Measurements from ENCODE around the gene ADARB2. TPM values are rescaled to one million over a fixed set of nuclear protein-coding genes. Genes with fewer than 3 reads are reported as not detected.

Gene ADARB2
- total and polyA plus RNA-seq, 4 donors = 0.55 to 0.70 (median 0.59) TPM; not detected in 1

DNA sequence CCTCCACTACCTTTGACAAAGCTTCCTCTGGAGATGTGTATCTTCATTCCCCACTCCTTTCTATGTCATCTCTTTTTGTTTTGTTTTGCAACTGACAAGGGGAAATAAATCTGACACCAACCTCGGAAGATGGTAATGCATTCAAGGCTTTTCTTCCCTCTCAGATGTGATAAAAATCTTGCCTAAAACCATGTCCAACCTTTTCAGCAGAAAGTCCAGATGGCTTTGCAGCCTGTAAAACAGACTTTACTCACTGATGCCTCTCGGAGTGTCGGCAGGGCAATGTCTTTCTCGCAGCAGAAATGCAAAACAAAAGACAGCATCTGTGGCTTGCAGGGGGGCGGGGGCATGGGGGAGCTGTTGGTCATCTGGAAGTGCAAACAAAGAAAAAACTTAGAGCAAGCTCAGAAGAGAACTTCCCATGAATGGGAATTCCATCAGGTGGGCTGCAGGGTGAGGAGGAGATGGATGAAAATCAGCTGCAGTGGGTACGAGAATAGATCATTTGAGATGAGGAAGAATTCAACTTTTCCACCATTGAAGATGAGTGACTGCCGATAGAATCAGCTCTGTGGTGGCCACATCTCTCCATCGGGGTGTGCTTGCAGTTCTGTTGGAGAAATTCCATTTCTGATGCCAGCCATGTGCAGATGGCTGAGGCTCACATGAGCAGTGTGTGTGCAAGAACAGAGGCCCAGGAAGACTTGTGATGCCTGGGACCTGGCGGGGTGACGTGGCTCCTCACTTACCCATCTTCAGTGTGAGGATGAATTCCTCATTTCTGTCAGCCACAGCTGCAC, 443.5 kb downstream of the ADARB2 start (continued):
- TF ChIP-seq CTCF (IDR thresholded peaks at IDR 0.05; ENCODE audit: low read depth, low read length, missing input control) (no peak), JUND (IDR thresholded peaks at IDR 0.05) (no peak)

DNA sequence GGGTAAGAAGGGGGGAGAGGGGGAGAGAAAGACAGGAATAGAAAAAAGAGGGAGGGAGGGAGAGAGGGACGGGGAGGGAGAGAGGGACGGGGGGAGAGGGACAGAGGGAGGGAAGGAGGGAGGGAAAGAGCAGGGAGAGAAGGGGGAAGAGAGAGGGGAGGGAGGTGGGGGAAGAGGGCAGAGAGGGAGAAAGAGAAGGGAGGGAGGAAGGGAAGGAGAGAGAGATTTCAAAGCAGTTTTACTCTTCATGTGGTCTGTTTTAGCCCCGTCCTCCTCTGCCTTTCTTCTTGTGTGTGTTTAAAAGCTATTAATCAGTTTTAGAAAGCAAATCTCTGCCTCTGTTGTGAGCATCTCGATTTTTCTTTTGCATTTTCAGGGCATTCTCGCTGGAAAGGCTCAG, 444.2 kb downstream of the ADARB2 start:
- no peak for TF ChIP-seq HNF4G (IDR thresholded peaks at IDR 0.05)
- TF ChIP-seq SP1 (IDR thresholded peaks at IDR 0.05) = no peak
- H3K9me3 ChIP-seq (ENCODE audit: control insufficient read depth in 4 of 4, low read length in 3 of 4) = peaks cover 0 to 2% (median under 1%) of the 10 kb centered on the region in 4 donors
- H3K36me3 ChIP-seq (ENCODE audit: control insufficient read depth in 4 of 4, insufficient read depth in 3 of 4, low read depth in 1 of 4, low read length in 3 of 4) = no peaks in the 10 kb centered on the region
- H3K27me3 ChIP-seq (ENCODE audit: control insufficient read depth in 4 of 4, insufficient read depth in 4 of 4, low read length in 3 of 4) = peaks cover 0 to 4% (median 2%) of the 10 kb centered on the region in 4 donors
- 22% methylated on average over 5 of the region's 5 CpGs for WGBS
- no peak for DNase-seq (ENCODE audit: low spot score)
- H3K4me1 ChIP-seq (ENCODE audit: control insufficient read depth in 4 of 4, insufficient read depth in 4 of 4, low read length in 3 of 4) = no peaks in the 10 kb centered on the region
- H3K9ac ChIP-seq (ENCODE audit: low read depth in 1 of 2, low read length in 2 of 2) = no peak overlapping the region
- H3K4me3 ChIP-seq (ENCODE audit: low read depth in 1 of 3, low read length in 3 of 3) = no peak overlapping the region
- no peak overlapping the region for H3K27ac ChIP-seq (ENCODE audit: low read depth in 1 of 2, low read length in 2 of 2)

DNA sequence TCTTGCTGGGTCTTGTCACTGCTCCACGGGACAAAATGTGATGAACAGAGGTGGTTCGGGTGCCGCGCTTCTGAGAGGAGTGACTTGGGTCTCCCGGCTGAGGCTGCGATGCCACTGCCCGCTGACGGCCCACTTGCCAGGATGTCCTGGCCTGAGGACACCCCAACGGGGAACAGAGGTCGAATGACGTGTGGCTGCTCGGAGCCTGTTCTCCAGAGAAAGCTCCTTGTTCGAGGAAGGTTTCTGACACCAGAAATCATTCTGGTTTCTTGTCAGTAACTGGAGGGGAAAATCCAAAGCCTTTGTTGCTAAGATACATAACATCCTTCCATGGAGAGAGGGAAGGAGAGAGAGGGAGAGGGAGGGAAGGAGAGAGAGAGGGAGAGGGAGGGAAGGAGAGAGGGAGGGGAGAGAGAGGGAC, 444.7 kb downstream of the ADARB2 start:
- Histone ChIP-seq H3K36me3 (ENCODE audit: control insufficient read depth in 4 of 4, insufficient read depth in 3 of 4, low read depth in 1 of 4, low read length in 3 of 4) (no peaks in the 10 kb centered on the region), H3K9me3 (ENCODE audit: control insufficient read depth in 4 of 4, low read length in 3 of 4) (peaks cover 0 to 2% (median under 1%) of the 10 kb centered on the region in 4 donors), H3K4me3 (ENCODE audit: low read depth in 1 of 3, low read length in 3 of 3) (no peak overlapping the region), H3K9ac (ENCODE audit: low read depth in 1 of 2, low read length in 2 of 2) (no peak overlapping the region), H3K4me1 (ENCODE audit: control insufficient read depth in 4 of 4, insufficient read depth in 4 of 4, low read length in 3 of 4) (no peaks in the 10 kb centered on the region), H3K27ac (ENCODE audit: low read depth in 1 of 2, low read length in 2 of 2) (no peak overlapping the region), H3K27me3 (ENCODE audit: control insufficient read depth in 4 of 4, insufficient read depth in 4 of 4, low read length in 3 of 4) (peaks cover 0 to 4% (median 2%) of the 10 kb centered on the region in 4 donors)
- WGBS = 74% methylated on average over 13 of the region's 13 CpGs
- DNase-seq (ENCODE audit: low spot score) = no peak
- TF ChIP-seq TAF1 (conservative IDR thresholded peaks at IDR 0.05) (no peak), HNF4A (conservative IDR thresholded peaks at IDR 0.05) (no peak), SP1 (IDR thresholded peaks at IDR 0.05) (no peak), FOXA2 (IDR thresholded peaks at IDR 0.05) (no peak), RXRA (IDR thresholded peaks at IDR 0.05) (no peak), JUND (IDR thresholded peaks at IDR 0.05) (no peak), EGR1 (IDR thresholded peaks at IDR 0.05; ENCODE audit: low read depth in 2 of 2) (no peak), RAD21 (IDR thresholded peaks at IDR 0.05) (no peak), NR2F2 (IDR thresholded peaks at IDR 0.05) (no peak), ZBTB33 (IDR thresholded peaks at IDR 0.05) (no peak), GABPA (IDR thresholded peaks at IDR 0.05 in 1 of 2, conservative IDR thresholded peaks at IDR 0.05 in 1 of 2) (no peak), HNF4G (IDR thresholded peaks at IDR 0.05) (no peak), CTCF (IDR thresholded peaks at IDR 0.05; ENCODE audit: low read depth, low read length, missing input control) (no peak), ATF3 (IDR thresholded peaks at IDR 0.05) (no peak), YY1 (IDR thresholded peaks at IDR 0.05) (no peak), FOXA1 (IDR thresholded peaks at IDR 0.05) (no peak)
- TF ChIP-seq, protein P1, sequence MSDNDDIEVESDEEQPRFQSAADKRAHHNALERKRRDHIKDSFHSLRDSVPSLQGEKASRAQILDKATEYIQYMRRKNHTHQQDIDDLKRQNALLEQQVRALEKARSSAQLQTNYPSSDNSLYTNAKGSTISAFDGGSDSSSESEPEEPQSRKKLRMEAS (IDR thresholded peaks at IDR 0.05) = no peak
- TF ChIP-seq, protein P2, sequence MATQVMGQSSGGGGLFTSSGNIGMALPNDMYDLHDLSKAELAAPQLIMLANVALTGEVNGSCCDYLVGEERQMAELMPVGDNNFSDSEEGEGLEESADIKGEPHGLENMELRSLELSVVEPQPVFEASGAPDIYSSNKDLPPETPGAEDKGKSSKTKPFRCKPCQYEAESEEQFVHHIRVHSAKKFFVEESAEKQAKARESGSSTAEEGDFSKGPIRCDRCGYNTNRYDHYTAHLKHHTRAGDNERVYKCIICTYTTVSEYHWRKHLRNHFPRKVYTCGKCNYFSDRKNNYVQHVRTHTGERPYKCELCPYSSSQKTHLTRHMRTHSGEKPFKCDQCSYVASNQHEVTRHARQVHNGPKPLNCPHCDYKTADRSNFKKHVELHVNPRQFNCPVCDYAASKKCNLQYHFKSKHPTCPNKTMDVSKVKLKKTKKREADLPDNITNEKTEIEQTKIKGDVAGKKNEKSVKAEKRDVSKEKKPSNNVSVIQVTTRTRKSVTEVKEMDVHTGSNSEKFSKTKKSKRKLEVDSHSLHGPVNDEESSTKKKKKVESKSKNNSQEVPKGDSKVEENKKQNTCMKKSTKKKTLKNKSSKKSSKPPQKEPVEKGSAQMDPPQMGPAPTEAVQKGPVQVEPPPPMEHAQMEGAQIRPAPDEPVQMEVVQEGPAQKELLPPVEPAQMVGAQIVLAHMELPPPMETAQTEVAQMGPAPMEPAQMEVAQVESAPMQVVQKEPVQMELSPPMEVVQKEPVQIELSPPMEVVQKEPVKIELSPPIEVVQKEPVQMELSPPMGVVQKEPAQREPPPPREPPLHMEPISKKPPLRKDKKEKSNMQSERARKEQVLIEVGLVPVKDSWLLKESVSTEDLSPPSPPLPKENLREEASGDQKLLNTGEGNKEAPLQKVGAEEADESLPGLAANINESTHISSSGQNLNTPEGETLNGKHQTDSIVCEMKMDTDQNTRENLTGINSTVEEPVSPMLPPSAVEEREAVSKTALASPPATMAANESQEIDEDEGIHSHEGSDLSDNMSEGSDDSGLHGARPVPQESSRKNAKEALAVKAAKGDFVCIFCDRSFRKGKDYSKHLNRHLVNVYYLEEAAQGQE (IDR thresholded peaks at IDR 0.05) = no peak
